Measurements from ENCODE around the gene RIMS1.
"Not testable (repeated sequence)": the region's sequence is repeated elsewhere in the genome, so short reads cannot be mapped to it uniquely, and the experiment has no call there.

RIMS1 gene

GRCh38 chr6:71979911-71980310, 93.6 kb downstream of the RIMS1 start:
- no peak for DNase-seq

- no peak for DNase-seq
These were observed 96.0 kb downstream of the RIMS1 start for GRCh38 chr6:71982389-71982788.

- no peak for DNase-seq
These were observed 96.8 kb downstream of the RIMS1 start for GRCh38 chr6:71983131-71983530.

DNA sequence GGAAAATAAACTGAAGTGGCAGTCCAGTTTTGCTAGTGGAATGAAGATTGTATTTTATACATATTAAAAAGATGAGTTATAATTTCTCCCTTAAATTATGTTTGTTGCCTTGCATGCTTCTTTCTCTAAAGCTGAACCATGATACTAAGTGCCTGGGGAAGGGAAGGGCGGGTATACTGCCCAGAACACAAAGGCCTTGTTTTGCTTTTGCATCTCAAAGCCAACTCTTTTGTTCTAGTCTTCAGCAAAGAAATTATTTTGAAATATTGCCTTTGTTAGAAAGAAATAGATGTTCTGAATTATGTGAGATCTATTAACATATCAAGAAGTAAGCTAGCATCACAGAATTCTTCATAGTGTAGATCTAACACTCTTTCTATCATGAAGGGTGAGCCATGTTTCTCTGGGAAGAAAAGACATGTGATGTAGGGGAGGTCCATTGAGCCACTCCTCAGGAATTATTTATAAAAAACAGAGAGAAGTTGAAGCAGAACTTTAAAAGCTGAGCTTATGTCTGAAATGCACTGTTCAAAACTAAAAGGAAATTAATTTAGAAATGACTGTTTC, 108.4 kb downstream of the RIMS1 start:
- no peak for DNase-seq

- DNase-seq, result no peak
These were observed 111.0 kb downstream of the RIMS1 start for GRCh38 chr6:71997341-71997740.

GRCh38 chr6:72002415-72002814, 116.1 kb downstream of the RIMS1 start:
- DNase-seq, result no peak

DNA sequence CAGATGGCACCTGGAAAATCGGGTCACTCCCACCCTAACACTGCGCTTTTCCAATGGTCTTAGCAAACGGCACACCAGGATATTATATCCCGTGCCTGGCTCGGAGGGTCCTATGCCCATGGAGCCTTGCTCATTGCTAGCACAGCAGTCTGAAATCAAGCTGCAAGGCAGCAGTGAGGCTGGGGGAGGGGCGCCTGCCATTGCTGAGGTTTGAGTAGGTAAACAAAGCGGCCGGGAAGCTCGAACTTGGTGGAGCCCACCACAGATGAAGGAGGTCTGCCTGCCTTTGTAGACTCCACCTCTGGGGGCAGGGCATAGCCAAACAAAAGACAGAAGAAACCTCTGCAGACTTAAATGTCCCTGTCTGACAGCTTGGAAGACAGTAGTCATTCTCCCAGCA, 120.2 kb downstream of the RIMS1 start:
- not testable (repeated sequence) for DNase-seq

GRCh38 chr6:72022830-72023229, 136.5 kb downstream of the RIMS1 start:
- no peak for DNase-seq

- DNase-seq, result no peak
These were observed 145.1 kb downstream of the RIMS1 start for GRCh38 chr6:72031471-72031870.

DNA sequence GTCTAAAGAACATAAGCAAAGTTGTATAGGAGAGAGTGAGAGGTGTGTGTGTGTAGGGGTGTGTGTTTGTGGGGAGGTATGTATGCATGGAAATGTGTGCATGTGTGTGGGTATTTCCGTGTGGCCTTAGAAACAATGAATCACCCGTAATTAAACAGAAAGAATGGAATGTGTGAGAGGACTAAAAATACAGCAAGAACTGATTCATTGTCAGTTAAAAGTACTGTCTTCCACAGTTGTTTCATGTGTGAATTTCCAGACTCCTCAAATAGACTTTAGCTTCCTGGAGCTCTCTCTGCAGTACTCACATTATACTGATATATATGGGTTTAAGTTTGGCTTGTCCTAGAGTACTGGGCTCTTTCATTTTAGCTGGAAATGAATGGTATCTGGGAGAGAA, 145.7 kb downstream of the RIMS1 start:
- no peak for DNase-seq

- no peak for DNase-seq
These were observed 149.1 kb downstream of the RIMS1 start for GRCh38 chr6:72035486-72035885.

- DNase-seq, result no peak
These were observed 149.6 kb downstream of the RIMS1 start for GRCh38 chr6:72035966-72036365.

GRCh38 chr6:72037006-72037405, 150.7 kb downstream of the RIMS1 start:
- no peak for DNase-seq

DNA sequence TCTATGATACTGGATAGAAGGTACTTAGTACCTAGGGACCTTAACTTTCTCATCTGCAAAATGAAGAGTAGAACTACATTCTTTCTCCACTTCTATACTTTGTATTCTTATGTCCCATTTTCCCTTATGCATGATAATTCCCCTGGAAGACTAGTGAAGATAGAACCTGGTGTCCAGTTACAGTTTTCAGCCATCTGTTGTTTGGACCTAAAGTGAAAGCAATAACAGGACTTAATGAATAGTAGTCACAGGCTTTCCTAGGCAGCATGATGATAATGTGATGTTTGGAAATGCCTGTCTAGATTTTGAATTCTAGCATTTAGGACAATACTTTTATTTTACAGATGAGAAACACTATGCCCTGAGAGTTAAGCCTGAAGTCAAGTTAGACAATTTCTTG, 153.8 kb downstream of the RIMS1 start:
- DNase-seq, result no peak

DNA sequence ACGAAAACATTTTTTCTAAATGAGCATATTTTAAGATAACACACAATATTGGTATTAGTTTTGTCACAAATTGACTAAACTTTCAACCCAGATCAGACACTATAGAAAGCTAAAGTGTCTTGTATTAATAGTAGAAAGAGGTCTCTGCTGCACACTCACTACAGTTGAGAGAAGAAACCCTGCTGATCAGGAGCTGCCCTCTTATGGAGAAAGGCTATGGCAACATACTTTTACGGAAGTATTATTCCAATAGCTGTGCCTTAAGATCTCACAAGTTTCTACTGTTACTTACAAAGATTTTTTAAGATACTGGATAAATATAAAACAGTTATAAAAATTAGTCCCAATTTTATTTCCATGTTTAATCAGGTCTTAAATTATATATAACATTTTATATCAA, 155.7 kb downstream of the RIMS1 start:
- DNase-seq, result no peak

GRCh38 chr6:72048080-72048479, 161.7 kb downstream of the RIMS1 start:
- DNase-seq, result no peak

DNA sequence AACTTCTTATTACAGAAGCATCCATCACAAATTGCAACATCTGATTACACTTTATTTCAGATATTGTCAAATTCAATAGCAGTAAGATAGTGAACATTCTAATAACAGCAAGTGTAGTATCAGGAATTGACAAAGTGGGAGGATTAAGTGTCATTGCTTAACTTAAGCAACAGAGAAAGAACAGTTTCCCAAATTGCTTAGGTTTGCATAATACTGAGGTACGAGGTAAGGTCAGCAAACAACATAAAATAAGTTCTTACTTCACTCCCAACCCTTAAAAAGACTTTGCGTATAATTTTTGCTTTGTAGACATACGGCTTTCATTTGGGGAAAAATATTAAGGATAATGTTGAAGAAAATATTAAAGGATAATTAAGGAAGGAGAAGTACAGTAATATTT, 163.0 kb downstream of the RIMS1 start:
- no peak for DNase-seq

GRCh38 chr6:72061286-72061685, 174.9 kb downstream of the RIMS1 start:
- DNase-seq, result no peak

DNA sequence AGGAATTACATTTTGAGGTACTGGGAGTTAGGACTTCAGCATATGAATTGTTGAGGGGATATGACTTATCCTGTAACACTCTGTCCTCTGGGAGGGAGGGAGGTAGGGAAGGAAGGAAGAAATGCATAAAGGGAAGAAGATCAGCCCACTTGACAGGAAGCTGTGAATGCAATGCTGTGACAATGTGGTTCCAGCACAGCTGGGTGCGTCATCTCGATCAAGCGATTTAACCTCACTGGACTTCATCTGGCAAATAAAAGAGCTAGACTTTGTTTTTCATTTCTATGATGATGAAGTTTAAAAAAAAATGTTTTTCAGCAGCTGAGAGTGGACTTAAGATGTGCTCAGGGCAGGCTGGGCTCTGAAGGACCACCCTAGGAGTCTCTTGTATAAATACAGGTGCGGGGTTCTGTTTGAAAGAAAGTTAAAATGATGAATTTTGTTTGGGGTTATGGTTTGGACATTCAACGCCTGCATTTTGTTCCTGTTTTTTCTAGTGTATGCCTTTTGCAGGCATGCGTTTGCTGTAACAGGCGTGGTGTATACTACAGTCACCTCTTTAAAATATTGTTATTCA, 178.1 kb downstream of the RIMS1 start:
- DNase-seq, result no peak

GRCh38 chr6:72078096-72078495, 191.7 kb downstream of the RIMS1 start:
- no peak for DNase-seq

GRCh38 chr6:72080260-72080941, 194.1 kb downstream of the RIMS1 start:
- DNase-seq, result no peak

DNA sequence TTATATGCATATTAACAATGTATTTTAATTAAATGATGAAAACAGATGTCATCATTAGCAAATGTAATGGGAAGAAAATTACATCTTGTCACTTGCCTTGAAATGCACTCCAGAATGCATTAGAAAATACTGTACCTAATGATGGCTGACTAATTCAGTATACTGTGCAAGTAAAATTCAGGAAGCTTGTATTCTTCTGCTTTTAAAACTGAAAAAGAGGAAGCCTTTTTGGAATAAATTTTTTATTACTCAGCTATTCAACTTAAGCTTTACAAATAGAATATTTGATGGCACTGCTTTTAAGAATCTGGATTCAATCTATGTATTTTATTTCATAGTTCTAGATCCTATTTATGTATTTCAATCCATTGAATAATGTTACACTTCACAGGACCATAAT, 195.5 kb downstream of the RIMS1 start:
- no peak for DNase-seq

DNA sequence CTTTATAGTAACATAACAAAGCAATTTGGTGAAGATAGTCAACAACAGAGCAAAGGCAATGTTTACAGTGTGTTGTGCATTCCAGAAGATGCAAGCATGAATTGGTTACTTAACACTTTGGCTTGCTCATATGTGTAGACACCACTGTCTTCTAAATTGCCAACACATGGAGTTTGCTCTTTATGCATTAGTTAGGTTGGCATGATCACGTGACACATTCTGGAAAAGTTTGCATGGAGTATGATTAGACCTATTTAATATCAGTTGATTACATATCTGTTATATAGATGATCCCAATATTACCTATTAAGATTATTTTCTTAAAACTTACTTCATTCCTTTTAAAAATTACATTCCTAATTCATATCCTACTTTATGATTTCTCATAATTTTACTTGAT, 197.6 kb downstream of the RIMS1 start:
- DNase-seq, result no peak

GRCh38 chr6:72084992-72085569, 198.7 kb downstream of the RIMS1 start:
- DNase-seq, result no peak
